ENCODE measurements around the gene ZP2.

ZP2 gene

DNA sequence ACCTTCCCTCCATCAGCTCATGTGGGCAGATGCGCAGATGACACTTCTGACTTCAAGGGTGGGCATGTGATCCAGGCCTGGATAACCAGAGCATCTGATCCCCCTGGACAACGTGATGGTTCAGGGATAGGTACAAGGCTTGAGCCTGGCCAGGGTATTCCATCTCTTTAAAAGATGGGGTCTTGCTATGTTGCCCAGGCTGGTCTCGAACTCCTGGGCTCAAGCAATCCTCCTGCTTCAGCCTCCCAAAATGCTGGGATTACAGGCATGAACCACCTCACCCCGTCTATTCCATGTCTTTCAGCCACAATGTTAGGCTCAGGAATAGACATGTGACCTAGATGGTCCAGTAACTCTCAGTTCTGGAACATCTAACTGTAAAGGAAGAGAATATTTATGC, 45.9 kb upstream of the ZP2 start (continued):
- TF ChIP-seq, protein P1, sequence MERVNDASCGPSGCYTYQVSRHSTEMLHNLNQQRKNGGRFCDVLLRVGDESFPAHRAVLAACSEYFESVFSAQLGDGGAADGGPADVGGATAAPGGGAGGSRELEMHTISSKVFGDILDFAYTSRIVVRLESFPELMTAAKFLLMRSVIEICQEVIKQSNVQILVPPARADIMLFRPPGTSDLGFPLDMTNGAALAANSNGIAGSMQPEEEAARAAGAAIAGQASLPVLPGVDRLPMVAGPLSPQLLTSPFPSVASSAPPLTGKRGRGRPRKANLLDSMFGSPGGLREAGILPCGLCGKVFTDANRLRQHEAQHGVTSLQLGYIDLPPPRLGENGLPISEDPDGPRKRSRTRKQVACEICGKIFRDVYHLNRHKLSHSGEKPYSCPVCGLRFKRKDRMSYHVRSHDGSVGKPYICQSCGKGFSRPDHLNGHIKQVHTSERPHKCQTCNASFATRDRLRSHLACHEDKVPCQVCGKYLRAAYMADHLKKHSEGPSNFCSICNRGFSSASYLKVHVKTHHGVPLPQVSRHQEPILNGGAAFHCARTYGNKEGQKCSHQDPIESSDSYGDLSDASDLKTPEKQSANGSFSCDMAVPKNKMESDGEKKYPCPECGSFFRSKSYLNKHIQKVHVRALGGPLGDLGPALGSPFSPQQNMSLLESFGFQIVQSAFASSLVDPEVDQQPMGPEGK (CRISPR knock-in tag; IDR thresholded peaks at IDR 0.05; ENCODE audit: borderline replicate concordance) = no peak
- TF ChIP-seq BACH2 (CRISPR knock-in tag; IDR thresholded peaks at IDR 0.05; ENCODE audit: borderline replicate concordance) (no peak), ZC3H10 (CRISPR knock-in tag; IDR thresholded peaks at IDR 0.05) (no peak), ZFP3 (CRISPR knock-in tag; IDR thresholded peaks at IDR 0.05) (no peak), ARNTL (CRISPR knock-in tag; IDR thresholded peaks at IDR 0.05; ENCODE audit: borderline replicate concordance, low read depth) (no peak), GLIS3 (CRISPR knock-in tag; IDR thresholded peaks at IDR 0.05) (no peak)
- TF ChIP-seq, protein P2, sequence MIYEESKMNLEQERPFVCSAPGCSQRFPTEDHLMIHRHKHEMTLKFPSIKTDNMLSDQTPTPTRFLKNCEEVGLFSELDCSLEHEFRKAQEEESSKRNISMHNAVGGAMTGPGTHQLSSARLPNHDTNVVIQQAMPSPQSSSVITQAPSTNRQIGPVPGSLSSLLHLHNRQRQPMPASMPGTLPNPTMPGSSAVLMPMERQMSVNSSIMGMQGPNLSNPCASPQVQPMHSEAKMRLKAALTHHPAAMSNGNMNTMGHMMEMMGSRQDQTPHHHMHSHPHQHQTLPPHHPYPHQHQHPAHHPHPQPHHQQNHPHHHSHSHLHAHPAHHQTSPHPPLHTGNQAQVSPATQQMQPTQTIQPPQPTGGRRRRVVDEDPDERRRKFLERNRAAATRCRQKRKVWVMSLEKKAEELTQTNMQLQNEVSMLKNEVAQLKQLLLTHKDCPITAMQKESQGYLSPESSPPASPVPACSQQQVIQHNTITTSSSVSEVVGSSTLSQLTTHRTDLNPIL (CRISPR knock-in tag; IDR thresholded peaks at IDR 0.05; ENCODE audit: low read depth) = no peak

DNA sequence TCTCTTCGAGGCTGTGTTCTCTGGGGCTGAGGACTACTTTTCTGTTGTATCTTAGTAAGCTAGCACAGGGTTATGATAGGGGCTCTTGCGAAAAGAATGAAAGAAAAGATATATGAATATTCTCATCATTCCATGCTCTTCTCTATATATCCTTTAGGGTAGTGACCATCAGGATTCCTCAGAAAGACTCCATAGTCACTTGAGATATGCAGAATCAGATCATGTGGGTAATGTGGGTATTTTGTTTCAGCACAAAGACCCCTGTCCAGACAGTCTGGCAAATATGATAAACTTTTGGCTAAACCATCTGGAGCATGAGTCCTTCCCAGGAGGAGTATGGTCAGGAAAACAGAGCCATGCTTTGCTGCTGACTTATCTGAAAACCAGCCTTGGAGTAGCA, 45.3 kb upstream of the ZP2 start:
- no peak for ATAC-seq
- TF ChIP-seq ZC3H10 (CRISPR knock-in tag; IDR thresholded peaks at IDR 0.05) (no peak), ZFP3 (CRISPR knock-in tag; IDR thresholded peaks at IDR 0.05) (no peak), PPARA (CRISPR knock-in tag; IDR thresholded peaks at IDR 0.05; ENCODE audit: borderline replicate concordance) (no peak), RARB (CRISPR knock-in tag; IDR thresholded peaks at IDR 0.05) (no peak), CSDC2 (CRISPR knock-in tag; IDR thresholded peaks at IDR 0.05) (no peak), ISL1 (CRISPR knock-in tag; IDR thresholded peaks at IDR 0.05) (no peak), GLIS3 (CRISPR knock-in tag; IDR thresholded peaks at IDR 0.05) (no peak), TCF4 (CRISPR knock-in tag; IDR thresholded peaks at IDR 0.05; ENCODE audit: borderline replicate concordance) (no peak), ESRRG (CRISPR knock-in tag; IDR thresholded peaks at IDR 0.05) (no peak), ARNTL (CRISPR knock-in tag; IDR thresholded peaks at IDR 0.05; ENCODE audit: borderline replicate concordance, low read depth) (no peak), TOX (CRISPR knock-in tag; IDR thresholded peaks at IDR 0.05; ENCODE audit: borderline replicate concordance) (no peak), OSR1 (CRISPR knock-in tag; IDR thresholded peaks at IDR 0.05) (no peak), ZNF565 (CRISPR knock-in tag; conservative IDR thresholded peaks at IDR 0.05; ENCODE audit: low read depth) (no peak), ZFP30 (CRISPR knock-in tag; IDR thresholded peaks at IDR 0.05) (no peak)
- TF ChIP-seq, protein P3, sequence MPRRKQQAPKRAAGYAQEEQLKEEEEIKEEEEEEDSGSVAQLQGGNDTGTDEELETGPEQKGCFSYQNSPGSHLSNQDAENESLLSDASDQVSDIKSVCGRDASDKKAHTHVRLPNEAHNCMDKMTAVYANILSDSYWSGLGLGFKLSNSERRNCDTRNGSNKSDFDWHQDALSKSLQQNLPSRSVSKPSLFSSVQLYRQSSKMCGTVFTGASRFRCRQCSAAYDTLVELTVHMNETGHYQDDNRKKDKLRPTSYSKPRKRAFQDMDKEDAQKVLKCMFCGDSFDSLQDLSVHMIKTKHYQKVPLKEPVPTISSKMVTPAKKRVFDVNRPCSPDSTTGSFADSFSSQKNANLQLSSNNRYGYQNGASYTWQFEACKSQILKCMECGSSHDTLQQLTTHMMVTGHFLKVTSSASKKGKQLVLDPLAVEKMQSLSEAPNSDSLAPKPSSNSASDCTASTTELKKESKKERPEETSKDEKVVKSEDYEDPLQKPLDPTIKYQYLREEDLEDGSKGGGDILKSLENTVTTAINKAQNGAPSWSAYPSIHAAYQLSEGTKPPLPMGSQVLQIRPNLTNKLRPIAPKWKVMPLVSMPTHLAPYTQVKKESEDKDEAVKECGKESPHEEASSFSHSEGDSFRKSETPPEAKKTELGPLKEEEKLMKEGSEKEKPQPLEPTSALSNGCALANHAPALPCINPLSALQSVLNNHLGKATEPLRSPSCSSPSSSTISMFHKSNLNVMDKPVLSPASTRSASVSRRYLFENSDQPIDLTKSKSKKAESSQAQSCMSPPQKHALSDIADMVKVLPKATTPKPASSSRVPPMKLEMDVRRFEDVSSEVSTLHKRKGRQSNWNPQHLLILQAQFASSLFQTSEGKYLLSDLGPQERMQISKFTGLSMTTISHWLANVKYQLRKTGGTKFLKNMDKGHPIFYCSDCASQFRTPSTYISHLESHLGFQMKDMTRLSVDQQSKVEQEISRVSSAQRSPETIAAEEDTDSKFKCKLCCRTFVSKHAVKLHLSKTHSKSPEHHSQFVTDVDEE (CRISPR knock-in tag; IDR thresholded peaks at IDR 0.05) = no peak
- TF ChIP-seq, protein P2 (CRISPR knock-in tag; IDR thresholded peaks at IDR 0.05; ENCODE audit: low read depth) = no peak
- TF ChIP-seq, protein P4, sequence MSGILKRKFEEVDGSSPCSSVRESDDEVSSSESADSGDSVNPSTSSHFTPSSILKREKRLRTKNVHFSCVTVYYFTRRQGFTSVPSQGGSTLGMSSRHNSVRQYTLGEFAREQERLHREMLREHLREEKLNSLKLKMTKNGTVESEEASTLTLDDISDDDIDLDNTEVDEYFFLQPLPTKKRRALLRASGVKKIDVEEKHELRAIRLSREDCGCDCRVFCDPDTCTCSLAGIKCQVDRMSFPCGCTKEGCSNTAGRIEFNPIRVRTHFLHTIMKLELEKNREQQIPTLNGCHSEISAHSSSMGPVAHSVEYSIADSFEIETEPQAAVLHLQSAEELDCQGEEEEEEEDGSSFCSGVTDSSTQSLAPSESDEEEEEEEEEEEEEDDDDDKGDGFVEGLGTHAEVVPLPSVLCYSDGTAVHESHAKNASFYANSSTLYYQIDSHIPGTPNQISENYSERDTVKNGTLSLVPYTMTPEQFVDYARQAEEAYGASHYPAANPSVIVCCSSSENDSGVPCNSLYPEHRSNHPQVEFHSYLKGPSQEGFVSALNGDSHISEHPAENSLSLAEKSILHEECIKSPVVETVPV (CRISPR knock-in tag; IDR thresholded peaks at IDR 0.05) = no peak
- TF ChIP-seq, protein P5, sequence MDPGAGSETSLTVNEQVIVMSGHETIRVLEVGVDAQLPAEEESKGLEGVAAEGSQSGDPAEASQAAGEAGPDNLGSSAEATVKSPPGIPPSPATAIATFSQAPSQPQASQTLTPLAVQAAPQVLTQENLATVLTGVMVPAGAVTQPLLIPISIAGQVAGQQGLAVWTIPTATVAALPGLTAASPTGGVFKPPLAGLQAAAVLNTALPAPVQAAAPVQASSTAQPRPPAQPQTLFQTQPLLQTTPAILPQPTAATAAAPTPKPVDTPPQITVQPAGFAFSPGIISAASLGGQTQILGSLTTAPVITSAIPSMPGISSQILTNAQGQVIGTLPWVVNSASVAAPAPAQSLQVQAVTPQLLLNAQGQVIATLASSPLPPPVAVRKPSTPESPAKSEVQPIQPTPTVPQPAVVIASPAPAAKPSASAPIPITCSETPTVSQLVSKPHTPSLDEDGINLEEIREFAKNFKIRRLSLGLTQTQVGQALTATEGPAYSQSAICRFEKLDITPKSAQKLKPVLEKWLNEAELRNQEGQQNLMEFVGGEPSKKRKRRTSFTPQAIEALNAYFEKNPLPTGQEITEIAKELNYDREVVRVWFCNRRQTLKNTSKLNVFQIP (CRISPR knock-in tag; IDR thresholded peaks at IDR 0.05; ENCODE audit: borderline replicate concordance, low read depth) = no peak

DNA sequence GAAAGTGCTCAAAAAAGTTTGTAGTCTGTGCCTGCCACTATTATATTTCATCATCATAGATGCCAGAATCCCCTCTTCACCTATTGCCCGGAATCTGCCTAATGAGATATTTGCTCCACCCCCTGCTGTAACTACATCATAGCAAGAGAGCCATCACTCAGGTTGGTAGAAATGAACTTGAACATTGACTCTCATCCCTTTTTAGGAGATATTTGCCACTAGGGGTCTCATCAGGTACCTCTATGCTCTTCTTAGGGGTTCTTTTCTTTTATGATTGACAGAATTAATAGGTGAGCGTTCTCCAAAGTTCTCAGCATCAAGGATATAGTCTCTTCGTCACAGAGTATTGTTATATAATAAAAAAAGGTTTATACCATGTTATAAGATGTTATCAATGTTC, 42.1 kb upstream of the ZP2 start:
- TF ChIP-seq SNAI2 (CRISPR knock-in tag; IDR thresholded peaks at IDR 0.05) (no peak), ZNF565 (CRISPR knock-in tag; conservative IDR thresholded peaks at IDR 0.05; ENCODE audit: low read depth) (no peak), PPARA (CRISPR knock-in tag; IDR thresholded peaks at IDR 0.05; ENCODE audit: borderline replicate concordance) (no peak), ZFP30 (CRISPR knock-in tag; IDR thresholded peaks at IDR 0.05) (no peak), ISL1 (CRISPR knock-in tag; IDR thresholded peaks at IDR 0.05) (no peak), RARB (CRISPR knock-in tag; IDR thresholded peaks at IDR 0.05) (no peak), ARNTL (CRISPR knock-in tag; IDR thresholded peaks at IDR 0.05; ENCODE audit: borderline replicate concordance, low read depth) (no peak), ZNF70 (CRISPR knock-in tag; IDR thresholded peaks at IDR 0.05) (no peak)
- TF ChIP-seq, protein P4 (CRISPR knock-in tag; IDR thresholded peaks at IDR 0.05) = no peak
- TF ChIP-seq, protein P3 (CRISPR knock-in tag; IDR thresholded peaks at IDR 0.05) = no peak
- ATAC-seq = no peak
